ENCODE data around the gene HS6ST3.

The HS6ST3 gene

GRCh38 chr13:96780105-96780504, 690.2 kb downstream of the HS6ST3 start:
- H3K4me2 ChIP-seq (ENCODE audit: low read length): no peak overlapping the region
- H3K9me3 ChIP-seq (ENCODE audit: insufficient read depth, low read length): no peaks in the 10 kb centered on the region
- H4K20me1 ChIP-seq (ENCODE audit: insufficient read depth, low read length): no peaks in the 10 kb centered on the region
- H3K27me3 ChIP-seq (ENCODE audit: low read depth, low read length): no peaks in the 10 kb centered on the region
- TF ChIP-seq EZH2phosphoT487 (IDR thresholded peaks at IDR 0.05; ENCODE audit: low read depth) (no peak), CTCF (IDR thresholded peaks at IDR 0.05; ENCODE audit: low read depth, low read length) (no peak)
- no peak overlapping the region for H3K9ac ChIP-seq (ENCODE audit: low read length)
- no peak overlapping the region for H3K4me3 ChIP-seq (ENCODE audit: low read length)
- H3K4me1 ChIP-seq (ENCODE audit: low read length): no peaks in the 10 kb centered on the region
- H3K36me3 ChIP-seq (replicated peaks; ENCODE audit: low read depth, low read length): no peaks in the 10 kb centered on the region
- H3K27ac ChIP-seq (ENCODE audit: low read length): no peak overlapping the region
- H2AFZ ChIP-seq (ENCODE audit: low read depth, low read length): no peak overlapping the region
- H3K79me2 ChIP-seq (ENCODE audit: low read length): no peaks in the 10 kb centered on the region

- H3K79me2 ChIP-seq (ENCODE audit: low read length): no peaks in the 10 kb centered on the region
- no peaks in the 10 kb centered on the region for H4K20me1 ChIP-seq (ENCODE audit: insufficient read depth, low read length)
- H3K36me3 ChIP-seq (replicated peaks; ENCODE audit: low read depth, low read length): no peaks in the 10 kb centered on the region
- H3K4me3 ChIP-seq (ENCODE audit: low read length): no peak overlapping the region
- TF ChIP-seq CTCF (IDR thresholded peaks at IDR 0.05; ENCODE audit: low read depth, low read length) (no peak), EZH2phosphoT487 (IDR thresholded peaks at IDR 0.05; ENCODE audit: low read depth) (no peak)
- H3K27ac ChIP-seq (ENCODE audit: low read length): no peak overlapping the region
- H3K27me3 ChIP-seq (ENCODE audit: low read depth, low read length): no peaks in the 10 kb centered on the region
- H3K4me1 ChIP-seq (ENCODE audit: low read length): no peaks in the 10 kb centered on the region
- no peak overlapping the region for H3K9ac ChIP-seq (ENCODE audit: low read length)
- no peak overlapping the region for H3K4me2 ChIP-seq (ENCODE audit: low read length)
- no peak overlapping the region for H2AFZ ChIP-seq (ENCODE audit: low read depth, low read length)
- H3K9me3 ChIP-seq (ENCODE audit: insufficient read depth, low read length): no peaks in the 10 kb centered on the region
Measured at GRCh38 chr13:96781141-96781540, 691.2 kb downstream of the HS6ST3 start.

GRCh38 chr13:96782186-96782585, 692.3 kb downstream of the HS6ST3 start:
- no peaks in the 10 kb centered on the region for H4K20me1 ChIP-seq (ENCODE audit: insufficient read depth, low read length)
- no peak overlapping the region for H3K9ac ChIP-seq (ENCODE audit: low read length)
- H3K4me3 ChIP-seq (ENCODE audit: low read length): no peak overlapping the region
- no peak overlapping the region for H3K27ac ChIP-seq (ENCODE audit: low read length)
- H3K4me1 ChIP-seq (ENCODE audit: low read length): no peaks in the 10 kb centered on the region
- no peaks in the 10 kb centered on the region for H3K27me3 ChIP-seq (ENCODE audit: low read depth, low read length)
- TF ChIP-seq EZH2phosphoT487 (IDR thresholded peaks at IDR 0.05; ENCODE audit: low read depth) (no peak), CTCF (IDR thresholded peaks at IDR 0.05; ENCODE audit: low read depth, low read length) (no peak)
- H3K9me3 ChIP-seq (ENCODE audit: insufficient read depth, low read length): no peaks in the 10 kb centered on the region
- H3K79me2 ChIP-seq (ENCODE audit: low read length): no peaks in the 10 kb centered on the region
- no peak overlapping the region for H3K4me2 ChIP-seq (ENCODE audit: low read length)
- H2AFZ ChIP-seq (ENCODE audit: low read depth, low read length): no peak overlapping the region
- no peaks in the 10 kb centered on the region for H3K36me3 ChIP-seq (replicated peaks; ENCODE audit: low read depth, low read length)

GRCh38 chr13:96783057-96783456, 693.1 kb downstream of the HS6ST3 start:
- Histone ChIP-seq H4K20me1 (ENCODE audit: insufficient read depth, low read length) (no peaks in the 10 kb centered on the region), H3K9ac (ENCODE audit: low read length) (no peak overlapping the region), H3K79me2 (ENCODE audit: low read length) (no peaks in the 10 kb centered on the region), H3K27ac (ENCODE audit: low read length) (no peak overlapping the region), H3K4me3 (ENCODE audit: low read length) (no peak overlapping the region), H3K9me3 (ENCODE audit: insufficient read depth, low read length) (no peaks in the 10 kb centered on the region), H3K4me2 (ENCODE audit: low read length) (no peak overlapping the region), H3K27me3 (ENCODE audit: low read depth, low read length) (no peaks in the 10 kb centered on the region), H3K36me3 (replicated peaks; ENCODE audit: low read depth, low read length) (no peaks in the 10 kb centered on the region), H3K4me1 (ENCODE audit: low read length) (no peaks in the 10 kb centered on the region), H2AFZ (ENCODE audit: low read depth, low read length) (no peak overlapping the region)
- TF ChIP-seq CTCF (IDR thresholded peaks at IDR 0.05; ENCODE audit: low read depth, low read length): no peak
- no peak for TF ChIP-seq EZH2phosphoT487 (IDR thresholded peaks at IDR 0.05; ENCODE audit: low read depth)

Data from OCI-LY3 (cell line).